IgD-negative memory B cell (primary cell): ENCODE measurements around the gene TBC1D12. TPM values are rescaled to one million over a fixed set of nuclear protein-coding genes. Genes with fewer than 3 reads are reported as not detected.

Experiments used
- H3K27ac Mint-ChIP-seq, 3 donors: one replicate each; pipeline ENCODE4 v1.8.0; 2020 to 2022; ENCODE audit warnings: mild to moderate bottlenecking in 3 of 3, mixed read lengths in 3 of 3, moderate library complexity in 1 of 3
- H3K27me3 Mint-ChIP-seq: one replicate; pipeline ENCODE4 v1.8.0; 2021; ENCODE audit warnings: mixed read lengths
- H3K36me3 Mint-ChIP-seq: one replicate; pipeline ENCODE4 v1.8.0; 2020; ENCODE audit warnings: mild to moderate bottlenecking, mixed read lengths
- H3K4me1 Mint-ChIP-seq, 3 donors: one replicate each; pipeline ENCODE4 v1.8.0; 2020 to 2022; ENCODE audit warnings: mixed read lengths in 3 of 3, mild to moderate bottlenecking in 1 of 3
- H3K4me3 Mint-ChIP-seq, 4 donors: one replicate each; pipeline ENCODE4 v1.8.0; 2020 to 2022; ENCODE audit warnings: mild to moderate bottlenecking in 4 of 4, mixed read lengths in 4 of 4, moderate library complexity in 3 of 4
- H3K9me3 Mint-ChIP-seq, 3 donors: one replicate each; pipeline ENCODE4 v1.8.0; 2020 to 2021; ENCODE audit warnings: mixed read lengths in 3 of 3, mild to moderate bottlenecking in 1 of 3
- polyA plus RNA-seq: library from polyadenylated mRNA; unstranded; fragments of 300-500 nt; fragmentation: Illumina TruSeq; gene quantifications from one replicate; pipeline ENCODE4 v1.2.3, GENCODE V29; 2021

TBC1D12 gene
- polyA plus RNA-seq = 2.9 TPM

GRCh38 chr10:94402204-94402842 lies at the start of gene TBC1D12:
Gene TBC1D12 (plus strand): TSS chr10:94402541. CDS start chr10:94402614, 73 bp downstream.
- H3K27me3 Mint-ChIP-seq = peaks cover 6% of the 10 kb centered on the region
- peaks cover 0 to 3% (median 0%) of the 10 kb centered on the region in 3 donors for H3K9me3 Mint-ChIP-seq
- H3K4me3 Mint-ChIP-seq = peak within 1 kb of the TSS; percentile 92 to 99 (median 98)
- H3K4me1 Mint-ChIP-seq = peaks cover 4 to 8% (median 8%) of the 10 kb centered on the region in 3 donors
- H3K36me3 Mint-ChIP-seq = no peaks in the 10 kb centered on the region
- peak within 1 kb of the TSS; percentile 78 to 89 (median 87) for H3K27ac Mint-ChIP-seq

- no peak overlapping the region for H3K4me3 Mint-ChIP-seq
Observed at GRCh38 chr10:94353336-94353735, 49.0 kb upstream of the TBC1D12 start.

GRCh38 chr10:94355841-94356240 lies 46.5 kb upstream of the TBC1D12 start:
- no peaks in the 10 kb centered on the region for H3K27me3 Mint-ChIP-seq
- H3K36me3 Mint-ChIP-seq = peaks cover 3% of the 10 kb centered on the region
- H3K9me3 Mint-ChIP-seq = no peaks in the 10 kb centered on the region
- H3K4me1 Mint-ChIP-seq = peaks cover 11 to 16% (median 13%) of the 10 kb centered on the region in 3 donors
- H3K4me3 Mint-ChIP-seq = no peak overlapping the region
- H3K27ac Mint-ChIP-seq = no peak overlapping the region

More at GRCh38 chr10:94353336-94353735, 49.0 kb upstream of the TBC1D12 start:
- H3K36me3 Mint-ChIP-seq = peaks cover 3% of the 10 kb centered on the region
- H3K27ac Mint-ChIP-seq = no peak overlapping the region
- H3K27me3 Mint-ChIP-seq = no peaks in the 10 kb centered on the region
- H3K4me1 Mint-ChIP-seq = peaks cover 3 to 14% (median 7%) of the 10 kb centered on the region in 3 donors
- no peaks in the 10 kb centered on the region for H3K9me3 Mint-ChIP-seq

- H3K27me3 Mint-ChIP-seq = no peaks in the 10 kb centered on the region
- no peak overlapping the region for H3K4me3 Mint-ChIP-seq
- H3K27ac Mint-ChIP-seq = peak overlapping the region in 2 of 3 donors; percentile 31 to 46
- peaks cover 3% of the 10 kb centered on the region for H3K36me3 Mint-ChIP-seq
- peaks cover 18 to 26% (median 22%) of the 10 kb centered on the region in 3 donors for H3K4me1 Mint-ChIP-seq
- no peaks in the 10 kb centered on the region for H3K9me3 Mint-ChIP-seq
Observed at GRCh38 chr10:94357193-94357592, 45.1 kb upstream of the TBC1D12 start.

GRCh38 chr10:94358480-94358879 lies 43.9 kb upstream of the TBC1D12 start:
- Mint-ChIP-seq H3K36me3 (peaks cover 3% of the 10 kb centered on the region), H3K4me1 (peaks cover 24 to 32% (median 25%) of the 10 kb centered on the region in 3 donors), H3K27ac (peak overlapping the region in 1 of 3 donors; percentile 63), H3K9me3 (no peaks in the 10 kb centered on the region), H3K27me3 (no peaks in the 10 kb centered on the region), H3K4me3 (no peak overlapping the region)

- peaks cover 27 to 35% (median 29%) of the 10 kb centered on the region in 3 donors for H3K4me1 Mint-ChIP-seq
Observed at GRCh38 chr10:94361171-94361794, 41.1 kb upstream of the TBC1D12 start.

GRCh38 chr10:94362360-94363250 lies 39.7 kb upstream of the TBC1D12 start, which contains the start of gene NOC3L:
Gene NOC3L (minus strand): TSS chr10:94362939. CDS start chr10:94362838, 101 bp downstream.
- Mint-ChIP-seq H3K27ac (peak within 1 kb of the TSS; percentile 97 to 100 (median 99)), H3K27me3 (peaks cover 2% of the 10 kb centered on the region), H3K36me3 (peaks cover 2% of the 10 kb centered on the region), H3K9me3 (no peaks in the 10 kb centered on the region), H3K4me3 (peak within 1 kb of the TSS; percentile 95 to 99 (median 98)), H3K4me1 (peaks cover 25 to 33% (median 27%) of the 10 kb centered on the region in 3 donors)

More at GRCh38 chr10:94361171-94361794, 41.1 kb upstream of the TBC1D12 start:
- H3K9me3 Mint-ChIP-seq = no peaks in the 10 kb centered on the region
- H3K27ac Mint-ChIP-seq = peak overlapping the region in 2 of 3 donors; percentile 54 to 97
- H3K36me3 Mint-ChIP-seq = peaks cover 3% of the 10 kb centered on the region
- peak overlapping the region; percentile 95 to 99 (median 98) for H3K4me3 Mint-ChIP-seq
- H3K27me3 Mint-ChIP-seq = peaks cover 2% of the 10 kb centered on the region

GRCh38 chr10:94363251-94363565 lies 39.1 kb upstream of the TBC1D12 start:
- peaks cover 2% of the 10 kb centered on the region for H3K27me3 Mint-ChIP-seq
- peak overlapping the region in 2 of 3 donors; percentile 97 to 99 for H3K27ac Mint-ChIP-seq
- peaks cover 25 to 30% (median 27%) of the 10 kb centered on the region in 3 donors for H3K4me1 Mint-ChIP-seq
- no peaks in the 10 kb centered on the region for H3K9me3 Mint-ChIP-seq
- peaks cover 2% of the 10 kb centered on the region for H3K36me3 Mint-ChIP-seq
- H3K4me3 Mint-ChIP-seq = peak overlapping the region; percentile 95 to 99 (median 98)

- Mint-ChIP-seq H3K27ac (peak overlapping the region in 2 of 3 donors; percentile 23 to 28), H3K4me3 (peak overlapping the region in 3 of 4 donors; percentile 27 to 85 (median 41)), H3K4me1 (peaks cover 22 to 25% (median 25%) of the 10 kb centered on the region in 3 donors), H3K27me3 (peaks cover 2% of the 10 kb centered on the region), H3K9me3 (no peaks in the 10 kb centered on the region), H3K36me3 (peaks cover 2% of the 10 kb centered on the region)
Observed at GRCh38 chr10:94364482-94364881, 37.9 kb upstream of the TBC1D12 start.

- H3K27me3 Mint-ChIP-seq = peaks cover 3% of the 10 kb centered on the region
- no peak overlapping the region for H3K4me3 Mint-ChIP-seq
- no peaks in the 10 kb centered on the region for H3K36me3 Mint-ChIP-seq
- no peaks in the 10 kb centered on the region for H3K9me3 Mint-ChIP-seq
- peaks cover 12 to 19% (median 16%) of the 10 kb centered on the region in 3 donors for H3K4me1 Mint-ChIP-seq
- H3K27ac Mint-ChIP-seq = peak overlapping the region in 1 of 3 donors; percentile 19
Observed at GRCh38 chr10:94366382-94366781, 36.0 kb upstream of the TBC1D12 start.

GRCh38 chr10:94370501-94370900 lies 31.8 kb upstream of the TBC1D12 start:
- H3K36me3 Mint-ChIP-seq = peaks cover 1% of the 10 kb centered on the region
- H3K27ac Mint-ChIP-seq = no peak overlapping the region
- H3K27me3 Mint-ChIP-seq = peaks cover 12% of the 10 kb centered on the region
- H3K4me3 Mint-ChIP-seq = no peak overlapping the region
- no peaks in the 10 kb centered on the region for H3K9me3 Mint-ChIP-seq
- H3K4me1 Mint-ChIP-seq = no peaks in the 10 kb centered on the region

- Mint-ChIP-seq H3K36me3 (peaks cover 1% of the 10 kb centered on the region), H3K4me1 (no peaks in the 10 kb centered on the region), H3K27ac (no peak overlapping the region), H3K27me3 (peaks cover 28% of the 10 kb centered on the region), H3K9me3 (peaks cover 0 to 2% (median 0%) of the 10 kb centered on the region in 3 donors), H3K4me3 (no peak overlapping the region)
Observed at GRCh38 chr10:94375374-94375773, 27.0 kb upstream of the TBC1D12 start.

GRCh38 chr10:94376865-94377264 lies 25.5 kb upstream of the TBC1D12 start:
- peaks cover 1% of the 10 kb centered on the region for H3K36me3 Mint-ChIP-seq

GRCh38 chr10:94383530-94383929 lies 18.8 kb upstream of the TBC1D12 start:
- Mint-ChIP-seq H3K27me3 (peaks cover 3% of the 10 kb centered on the region), H3K27ac (no peak overlapping the region), H3K9me3 (no peaks in the 10 kb centered on the region), H3K4me1 (no peaks in the 10 kb centered on the region), H3K4me3 (no peak overlapping the region), H3K36me3 (peaks cover 2% of the 10 kb centered on the region)

More at GRCh38 chr10:94376865-94377264, 25.5 kb upstream of the TBC1D12 start:
- Mint-ChIP-seq H3K27me3 (peaks cover 25% of the 10 kb centered on the region), H3K9me3 (peaks cover 0 to 2% (median 0%) of the 10 kb centered on the region in 3 donors), H3K4me3 (no peak overlapping the region), H3K4me1 (no peaks in the 10 kb centered on the region), H3K27ac (no peak overlapping the region)
